NCI-H82 (cell line): Measurements from ENCODE around the gene CNIH3.
A peak's percentile ranks its signal among the peaks of the same experiment; 100 is the strongest.

Source experiments
- DNase-seq: peaks from one replicate; lab custom pipeline; 2025; lab: John Stamatoyannopoulos, UW

The CNIH3 gene

DNA sequence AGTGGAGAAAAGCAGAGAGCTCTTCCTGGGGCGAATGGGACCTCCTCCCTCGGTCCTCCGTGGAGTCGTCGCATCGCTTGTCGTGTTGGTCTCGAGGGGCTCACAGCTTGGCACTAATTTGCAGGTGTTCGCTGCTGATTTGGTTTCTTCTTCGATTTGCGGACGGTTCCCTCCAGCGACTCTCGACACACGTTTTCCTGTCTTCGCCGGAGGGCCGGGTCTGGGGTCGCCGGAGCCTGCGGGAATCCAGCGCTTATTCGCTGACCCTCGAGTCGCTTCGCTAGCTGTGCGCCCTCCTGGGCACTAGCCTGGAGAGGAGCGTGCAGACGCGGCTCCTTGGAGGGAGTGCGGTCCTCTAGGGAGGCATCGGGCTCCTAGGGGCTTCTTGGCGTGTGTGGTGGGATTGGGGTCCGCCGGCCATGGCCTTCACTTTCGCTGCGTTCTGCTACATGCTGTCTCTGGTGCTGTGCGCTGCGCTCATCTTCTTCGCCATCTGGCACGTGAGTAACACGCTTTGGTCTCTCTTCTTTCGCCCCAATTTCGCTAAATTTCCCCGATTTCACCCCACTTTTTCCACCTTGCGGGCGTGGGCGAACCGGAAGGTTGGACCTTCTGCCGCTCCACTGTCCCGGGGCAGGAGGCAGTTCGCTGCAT lies 766 bp downstream of the CNIH3 start:
- no peak for DNase-seq

DNA sequence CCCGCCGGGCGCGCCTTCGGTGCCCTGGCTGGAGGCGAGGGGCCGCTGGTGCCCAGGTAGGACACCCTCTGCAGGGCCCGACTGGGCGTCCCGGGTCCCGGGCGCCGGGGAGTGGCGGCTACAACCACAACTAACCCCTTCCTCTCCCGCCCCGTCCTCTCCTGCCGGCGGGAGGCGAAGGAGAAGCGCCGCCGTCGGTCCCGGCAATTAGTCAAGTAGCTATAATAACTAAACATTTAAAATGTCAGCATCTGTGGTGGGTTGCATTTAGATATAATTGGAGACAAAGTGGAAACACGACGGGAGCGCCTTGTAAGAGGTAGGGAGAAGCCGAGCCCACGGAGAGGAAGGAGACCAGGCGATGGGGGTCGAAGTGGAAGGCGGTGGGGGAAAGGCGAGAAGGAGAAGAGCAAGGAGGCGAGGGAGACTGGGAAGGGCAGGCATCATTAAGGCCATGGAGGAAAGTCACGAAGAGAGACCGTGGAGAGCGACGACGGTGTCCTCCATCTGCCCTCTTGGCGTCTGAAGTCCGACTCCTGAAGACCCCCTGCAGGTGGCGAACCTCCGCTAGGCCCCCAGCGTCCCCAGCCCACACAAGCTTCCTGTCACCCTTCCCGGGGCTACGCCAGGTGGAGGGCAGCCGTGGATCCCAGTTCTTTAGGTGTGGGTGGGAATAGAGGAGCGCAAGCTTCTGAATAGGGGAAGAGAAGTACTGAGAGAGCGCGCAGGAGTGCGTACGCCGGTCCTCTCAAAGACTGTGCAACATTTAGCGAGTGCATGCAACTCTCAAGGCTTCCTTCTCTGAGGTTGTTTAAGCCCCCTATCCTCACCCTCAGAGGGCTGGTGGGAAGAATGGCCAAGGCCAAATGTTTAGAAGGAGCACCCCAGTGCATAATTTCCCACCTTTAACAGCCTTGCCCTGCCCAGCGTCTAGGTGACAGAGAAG lies 1.6 kb downstream of the CNIH3 start:
- no peak for DNase-seq

DNA sequence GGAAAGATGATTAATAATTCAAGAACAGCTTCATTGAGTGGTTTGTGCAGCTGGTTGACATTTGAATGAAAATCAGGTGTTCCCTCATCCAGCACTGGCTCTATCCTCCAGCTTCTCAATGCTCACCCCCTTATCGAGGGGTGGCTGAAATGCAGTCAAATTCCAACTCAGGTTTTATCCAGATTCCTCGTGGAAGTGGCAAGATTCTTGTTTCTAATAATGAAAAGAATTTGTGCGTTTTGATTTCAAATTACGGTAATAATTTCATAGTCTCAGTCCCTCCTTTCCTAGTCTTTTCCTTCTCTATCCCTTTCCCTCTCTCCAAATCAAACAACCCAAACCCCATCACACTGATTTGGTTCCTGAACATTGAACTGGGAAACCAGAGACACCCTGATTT lies 3.1 kb downstream of the CNIH3 start:
- DNase-seq, result no peak

DNA sequence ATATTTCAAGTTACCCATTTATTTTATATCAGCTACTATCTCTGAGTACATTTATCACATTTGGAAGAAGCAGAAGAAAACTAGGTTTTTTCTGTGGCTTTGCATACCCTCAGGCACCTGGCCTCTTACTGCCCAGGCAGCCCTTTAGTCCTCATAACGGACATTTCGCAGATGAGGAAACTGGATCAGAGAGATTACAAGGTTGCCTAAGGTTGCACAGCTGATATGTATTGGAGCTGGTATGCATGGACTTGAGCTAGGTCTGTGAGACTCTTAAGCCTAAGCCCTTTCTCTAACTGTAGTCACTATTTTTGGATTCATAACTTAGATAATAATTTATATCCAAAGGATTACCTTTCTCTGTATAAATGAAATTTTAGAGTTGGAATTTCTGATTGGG lies 4.0 kb downstream of the CNIH3 start:
- DNase-seq, result peak; percentile 15

DNA sequence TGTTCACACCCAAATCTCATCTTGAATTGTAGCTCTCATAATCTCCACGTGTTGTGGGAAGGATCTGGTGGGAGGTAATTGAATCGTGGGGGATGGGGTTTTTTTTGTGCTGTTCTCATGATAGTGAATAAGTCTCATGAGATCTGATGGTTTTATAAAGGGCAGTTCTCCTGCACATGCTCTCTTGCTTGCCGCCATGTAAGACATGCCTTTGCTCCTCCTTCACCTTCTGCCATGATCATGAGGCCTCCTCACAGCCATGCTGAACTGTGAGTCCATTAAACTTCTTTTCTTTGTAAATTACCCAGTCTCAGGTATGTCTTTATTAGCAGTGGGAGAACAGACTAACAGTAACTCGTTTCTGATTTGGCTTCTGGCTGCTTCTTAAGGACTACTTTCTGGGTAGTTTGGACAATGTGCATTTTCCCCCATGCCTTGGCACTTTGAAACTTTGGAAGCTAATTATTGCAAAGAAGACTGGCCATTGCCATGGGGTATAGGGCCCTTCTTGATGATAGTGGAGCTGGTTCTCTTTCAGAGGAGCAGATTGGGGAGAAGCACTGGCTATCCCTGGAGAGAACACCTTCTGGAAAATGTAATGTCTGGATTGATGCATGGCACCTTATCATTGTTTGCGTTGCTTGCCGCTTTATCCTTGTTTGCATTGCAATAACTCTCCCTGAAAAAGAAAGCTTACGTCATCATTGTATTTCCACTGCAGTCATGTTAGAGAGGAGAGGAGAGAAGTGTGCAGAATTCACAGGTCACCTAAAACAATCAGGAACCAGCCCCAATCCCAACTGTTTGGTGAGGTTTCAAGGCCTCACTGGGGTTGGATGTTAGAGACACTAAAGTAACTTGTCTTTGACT lies 5.9 kb downstream of the CNIH3 start:
- no peak for DNase-seq

DNA sequence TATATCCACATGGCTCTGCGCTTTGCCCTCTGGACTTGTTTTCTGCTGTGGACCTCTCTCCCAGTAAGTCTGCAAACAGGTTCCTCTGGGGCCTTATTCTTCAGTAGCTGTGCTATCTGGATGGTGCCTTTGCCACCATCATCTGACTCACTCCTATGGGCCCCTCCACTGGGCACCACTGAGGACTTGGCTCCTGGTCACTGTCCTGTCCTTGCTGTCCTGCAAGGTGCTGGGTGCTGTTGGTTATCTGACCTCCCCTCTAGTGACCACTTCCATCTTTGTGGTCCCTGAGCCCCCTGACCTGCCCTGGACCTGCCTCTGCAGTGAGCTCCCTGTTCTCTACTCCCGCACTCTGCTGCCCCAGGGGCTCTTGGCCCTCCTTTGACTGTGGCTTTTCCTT lies 6.7 kb downstream of the CNIH3 start:
- DNase-seq, result no peak

DNA sequence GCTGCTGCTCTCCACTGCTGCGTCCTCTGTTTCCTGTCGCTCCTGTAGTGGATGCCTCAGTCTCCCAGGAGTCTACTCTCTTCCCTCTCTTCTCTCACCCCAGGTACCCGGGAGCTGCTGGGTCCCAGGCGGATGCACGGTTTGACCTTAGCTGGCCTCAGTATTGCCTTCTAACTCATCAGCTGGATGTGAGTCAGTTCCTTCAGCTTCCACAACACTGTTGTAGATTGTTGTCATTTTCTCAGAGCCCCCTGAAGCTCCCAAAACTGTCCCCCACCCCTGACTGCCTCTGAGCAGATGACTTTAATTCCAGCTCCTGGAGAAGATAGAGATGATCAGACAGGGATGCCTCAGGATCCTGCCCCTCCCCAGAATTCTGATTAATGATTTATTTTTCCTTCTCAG lies 7.2 kb downstream of the CNIH3 start:
- no peak for DNase-seq

DNA sequence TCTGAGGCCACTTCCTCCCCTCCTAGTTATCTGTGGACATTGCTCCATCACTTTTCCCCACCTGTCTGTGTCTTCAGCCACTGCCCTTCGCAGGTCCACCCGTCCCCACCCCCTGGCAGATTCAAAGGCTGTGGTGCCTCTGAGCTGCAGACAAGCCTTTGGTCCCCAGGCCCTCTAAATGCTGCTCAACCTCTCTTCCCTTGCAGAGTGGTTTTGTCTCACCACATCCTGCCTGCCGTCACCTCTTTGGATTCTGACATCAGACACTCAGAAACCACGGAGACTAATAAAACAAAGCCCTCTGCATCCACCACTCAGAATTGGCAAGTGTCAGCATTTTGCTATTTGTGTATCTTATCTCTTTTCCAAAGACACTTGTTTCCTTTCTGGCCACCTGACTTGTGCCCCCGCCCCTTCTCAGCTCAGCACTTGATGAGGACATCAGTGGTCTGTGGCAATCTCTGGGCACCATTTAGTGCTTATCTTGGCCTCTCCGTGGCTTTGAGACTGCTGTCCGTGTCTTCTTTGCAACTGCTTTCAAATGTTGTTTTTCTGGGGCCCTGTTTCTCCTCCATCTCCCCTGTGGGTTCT lies 7.7 kb downstream of the CNIH3 start:
- no peak for DNase-seq

DNA sequence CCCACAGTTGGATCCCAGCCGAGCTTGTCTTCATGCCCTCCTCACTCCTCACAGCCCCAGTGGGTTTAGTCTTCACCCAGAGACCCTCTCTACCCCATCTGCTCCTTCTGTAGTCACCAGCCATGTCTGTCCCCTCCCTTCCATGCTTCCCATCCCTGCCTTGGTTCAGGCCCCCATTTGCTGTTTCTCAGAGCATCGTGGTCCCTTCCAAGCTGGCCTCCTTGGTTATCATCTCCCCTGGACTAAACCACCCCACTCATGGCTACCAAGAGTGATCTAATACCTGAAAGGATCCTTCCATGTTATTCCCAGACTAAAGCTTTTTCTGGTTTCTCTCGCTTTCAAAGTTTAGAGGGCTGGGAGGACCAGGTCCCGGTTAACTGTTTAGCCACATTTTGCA lies 8.3 kb downstream of the CNIH3 start:
- no peak for DNase-seq

DNA sequence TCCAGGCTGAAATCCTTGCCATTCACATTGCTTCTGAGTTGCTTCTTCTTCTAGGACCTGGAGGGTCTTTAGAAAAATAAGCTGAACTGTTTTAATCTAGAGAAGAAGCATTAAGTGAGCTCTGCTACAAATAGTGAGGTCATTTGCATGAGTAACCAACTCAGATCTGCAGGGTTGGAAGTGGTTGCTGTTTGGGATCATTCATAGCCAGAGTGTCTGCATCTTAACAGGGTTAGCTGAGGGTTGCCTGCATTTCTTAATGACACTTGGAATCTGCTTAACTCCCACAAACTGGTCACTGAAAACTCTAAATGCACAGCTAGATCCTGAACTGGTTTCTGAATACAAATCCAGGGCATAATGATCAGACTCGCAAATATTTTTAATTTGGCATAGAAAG lies 9.9 kb downstream of the CNIH3 start:
- peak; percentile 28 for DNase-seq

DNA sequence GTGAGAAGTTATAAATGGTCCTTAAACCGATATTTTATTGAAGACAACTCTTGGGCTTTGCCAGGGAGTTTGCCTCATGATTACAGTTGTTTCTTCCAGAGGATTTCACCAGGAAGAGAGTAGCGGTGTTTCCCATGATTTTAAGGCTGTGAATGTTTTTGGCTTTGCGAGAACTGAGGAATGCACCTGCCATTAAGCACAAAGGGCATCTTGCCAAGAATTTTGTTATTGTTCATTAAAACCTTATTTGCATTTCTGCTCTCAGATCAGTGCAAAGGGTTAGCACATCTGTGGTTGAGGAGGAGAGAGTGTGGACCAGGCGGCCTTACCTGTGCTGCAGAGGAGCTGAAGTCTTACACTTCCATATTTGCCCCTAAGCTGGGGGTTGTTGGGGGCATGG lies 13.8 kb downstream of the CNIH3 start:
- no peak for DNase-seq

DNA sequence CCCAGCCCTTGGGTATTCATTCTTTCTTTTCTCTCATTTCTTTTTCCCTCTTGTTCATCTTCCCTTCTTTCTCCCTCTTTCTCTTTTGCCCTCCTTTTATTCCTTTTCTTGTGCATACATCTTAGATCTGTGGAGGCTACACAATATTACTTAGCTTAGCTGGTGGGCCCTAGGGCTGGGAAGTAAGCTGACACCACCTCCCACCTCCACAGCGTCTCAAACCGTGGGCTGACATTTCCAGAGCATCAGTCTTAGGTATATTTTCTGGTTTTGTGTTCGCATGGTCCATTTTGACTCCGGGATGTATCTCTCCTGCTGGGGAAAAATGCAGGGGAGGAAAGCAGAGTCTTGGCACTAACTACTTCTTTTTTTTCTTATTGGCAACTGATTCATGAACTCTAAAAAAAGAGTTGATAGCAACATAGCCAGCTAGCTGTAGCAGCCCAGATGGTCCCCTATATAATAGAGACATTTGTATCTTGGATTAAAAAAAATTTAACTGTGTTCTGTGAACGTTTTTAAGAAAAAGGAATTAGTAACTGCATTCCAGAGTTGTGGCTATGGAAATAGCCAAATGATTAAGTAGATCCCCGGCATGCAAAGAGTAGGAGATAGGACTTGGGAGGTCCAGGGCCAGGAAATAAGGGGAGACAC lies 15.5 kb downstream of the CNIH3 start:
- DNase-seq, result no peak

DNA sequence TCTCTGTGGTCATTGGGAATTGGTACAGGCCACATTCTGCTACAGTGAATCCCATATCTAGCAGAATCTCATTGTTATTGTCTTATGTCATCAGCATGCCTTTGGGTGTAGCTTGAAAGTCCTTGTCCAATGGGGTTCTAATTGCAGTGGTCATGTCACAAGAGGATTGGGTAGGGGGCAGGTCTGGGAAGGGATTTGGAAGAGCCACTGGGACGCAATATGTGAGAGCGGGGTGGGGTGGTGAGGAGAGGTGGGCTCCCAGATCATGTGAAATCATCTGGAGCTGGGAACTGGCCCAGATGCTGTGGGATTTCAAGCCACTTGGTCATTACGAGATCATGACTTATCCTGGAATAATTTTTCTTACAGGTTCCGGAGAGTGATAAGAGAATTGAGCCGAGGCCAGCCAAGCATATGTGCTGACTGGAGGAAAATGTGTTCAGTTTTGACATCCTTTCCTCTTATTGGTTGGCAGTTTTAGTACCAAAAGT lies 16.3 kb downstream of the CNIH3 start:
- DNase-seq, result peak; percentile 23

DNA sequence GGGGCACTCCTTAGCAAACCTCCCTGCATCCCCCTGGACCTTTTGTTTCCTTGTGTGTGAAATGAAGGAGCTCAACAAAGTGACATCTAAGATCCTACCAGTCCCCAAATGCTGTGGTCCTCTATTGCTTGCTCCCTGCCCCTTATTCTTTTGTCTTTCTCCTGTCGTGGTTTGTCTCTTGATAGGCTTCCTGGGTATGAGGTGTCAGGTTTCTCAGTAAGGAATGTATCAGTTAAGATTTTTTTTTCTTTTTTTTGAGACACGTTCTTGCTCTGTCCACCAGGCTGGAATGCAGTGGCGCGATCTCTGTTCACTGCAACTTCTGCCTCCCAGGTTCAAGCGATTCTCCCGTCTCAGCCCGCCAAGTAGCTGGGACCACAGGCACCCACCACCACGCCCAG lies 16.8 kb downstream of the CNIH3 start:
- no peak for DNase-seq

DNA sequence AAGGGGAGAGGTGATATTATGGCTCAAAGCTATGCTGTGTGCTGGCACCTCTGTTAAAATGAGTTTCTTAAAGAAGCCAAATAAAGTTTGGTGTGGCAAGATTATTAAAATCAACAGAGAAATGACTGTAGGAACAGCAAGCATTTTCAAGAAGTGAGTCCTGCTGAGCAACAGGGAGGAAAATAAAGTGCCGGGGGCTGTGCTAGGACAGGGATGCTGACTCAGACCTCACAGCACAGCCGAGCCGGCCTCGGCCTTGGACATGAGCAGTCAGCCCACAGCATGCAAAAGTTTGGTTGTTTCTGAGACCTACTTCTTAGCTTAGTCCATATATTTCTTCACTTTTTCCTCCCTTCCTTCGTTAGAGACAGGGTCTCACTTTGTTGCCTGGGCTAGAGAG lies 19.2 kb downstream of the CNIH3 start:
- no peak for DNase-seq

DNA sequence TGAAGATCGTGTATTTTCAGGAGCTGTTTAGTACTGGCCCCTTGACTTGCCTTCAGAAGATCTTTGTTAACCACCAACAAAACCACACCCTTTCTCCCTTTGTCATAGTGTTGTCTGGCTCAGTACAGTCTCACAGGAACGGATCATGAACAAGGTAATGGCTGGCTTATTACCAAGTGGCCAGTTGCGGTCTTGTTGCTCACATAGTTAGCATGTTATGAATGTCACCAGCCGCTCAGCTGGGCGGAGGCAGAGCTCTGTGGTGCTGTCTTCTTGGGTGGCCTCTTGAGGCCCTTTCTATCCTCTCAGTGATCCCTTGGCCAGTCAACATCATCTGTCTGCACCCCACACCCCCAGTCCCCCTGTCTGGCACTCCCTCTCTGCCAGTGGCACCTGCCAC lies 21.4 kb downstream of the CNIH3 start:
- no peak for DNase-seq

DNA sequence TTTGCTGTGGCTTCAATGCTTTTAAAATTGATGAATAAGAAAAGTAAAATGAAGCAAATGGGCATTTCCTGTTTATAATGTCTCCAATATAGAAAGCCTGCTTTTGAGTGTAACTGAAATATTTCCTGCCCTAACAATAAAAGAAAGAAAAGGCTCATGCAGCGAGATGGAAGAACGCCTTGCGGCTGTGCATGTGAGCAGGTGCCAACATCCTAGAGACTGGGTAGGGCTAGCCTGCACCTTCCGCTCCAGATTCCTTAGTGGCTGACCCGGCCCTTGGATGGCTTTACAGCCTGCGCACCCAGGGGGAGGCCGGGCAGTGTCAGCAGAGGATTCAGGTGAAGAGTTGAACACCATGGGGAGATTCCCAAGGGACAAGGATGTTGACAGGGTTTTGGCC lies 21.8 kb downstream of the CNIH3 start:
- DNase-seq, result no peak

DNA sequence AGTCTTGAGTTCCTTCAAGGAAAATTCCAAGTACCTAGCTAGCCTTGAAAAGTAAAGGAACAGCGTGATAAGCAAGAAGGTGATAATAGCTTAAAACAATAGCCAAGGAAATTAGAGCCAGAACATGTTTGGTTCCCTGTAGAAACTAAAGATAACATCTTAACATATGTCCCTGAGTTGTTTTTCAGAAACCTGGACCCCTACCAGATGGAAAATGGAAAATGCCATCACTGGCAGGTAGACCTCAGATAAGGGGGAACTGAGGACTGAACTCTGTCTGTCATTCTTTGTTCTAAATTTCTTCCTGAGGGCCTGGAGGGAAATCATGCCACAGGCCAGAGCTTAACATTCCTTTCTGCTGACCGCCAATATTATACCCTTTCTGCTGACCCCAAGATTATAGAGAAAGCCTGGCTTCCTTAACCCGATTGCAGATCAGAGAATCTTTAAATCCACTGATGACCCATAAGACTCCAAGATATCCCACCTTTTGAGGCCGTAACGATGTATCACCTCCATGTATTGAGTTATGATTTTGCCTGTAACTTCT lies 23.4 kb downstream of the CNIH3 start:
- no peak for DNase-seq

DNA sequence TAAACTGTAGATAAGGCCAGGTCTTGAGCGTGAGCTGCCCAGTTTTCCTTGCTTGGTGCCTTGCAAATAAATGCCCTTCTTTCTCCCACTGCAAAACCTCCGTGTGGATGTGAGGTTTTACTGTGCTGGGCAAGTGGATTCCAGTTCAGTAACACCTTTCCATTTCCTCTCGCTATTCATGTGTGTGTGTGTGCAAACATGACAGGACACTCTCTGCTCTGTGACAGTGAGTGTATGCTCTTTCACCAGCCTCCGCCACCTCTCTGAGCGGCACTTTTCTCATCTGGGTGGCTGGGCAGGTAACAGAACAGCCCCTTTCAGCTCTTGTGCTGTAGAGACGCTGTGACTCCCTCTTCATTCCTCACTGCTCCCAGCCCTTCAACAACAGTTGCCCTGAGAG lies 23.9 kb downstream of the CNIH3 start:
- no peak for DNase-seq

DNA sequence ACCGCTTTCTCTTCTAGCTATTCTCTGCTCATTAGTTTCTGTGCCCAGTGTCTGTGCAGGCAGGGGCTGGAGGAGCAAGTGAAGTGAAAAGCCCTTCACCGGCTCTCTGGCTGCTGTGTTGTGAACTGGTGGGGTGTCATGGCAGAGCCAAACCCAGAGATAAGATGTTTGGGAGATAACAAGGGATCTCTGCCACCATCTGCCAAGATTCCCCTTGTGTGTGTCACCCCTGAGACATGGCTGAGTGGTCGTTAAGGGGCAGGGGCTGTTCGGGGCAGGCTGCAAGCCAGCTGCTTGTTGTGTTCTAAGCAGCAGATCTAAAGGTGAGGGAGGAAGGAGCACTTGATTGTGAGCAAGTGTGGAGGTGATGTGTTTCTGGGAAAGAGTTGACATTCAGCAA lies 24.5 kb downstream of the CNIH3 start:
- no peak for DNase-seq

DNA sequence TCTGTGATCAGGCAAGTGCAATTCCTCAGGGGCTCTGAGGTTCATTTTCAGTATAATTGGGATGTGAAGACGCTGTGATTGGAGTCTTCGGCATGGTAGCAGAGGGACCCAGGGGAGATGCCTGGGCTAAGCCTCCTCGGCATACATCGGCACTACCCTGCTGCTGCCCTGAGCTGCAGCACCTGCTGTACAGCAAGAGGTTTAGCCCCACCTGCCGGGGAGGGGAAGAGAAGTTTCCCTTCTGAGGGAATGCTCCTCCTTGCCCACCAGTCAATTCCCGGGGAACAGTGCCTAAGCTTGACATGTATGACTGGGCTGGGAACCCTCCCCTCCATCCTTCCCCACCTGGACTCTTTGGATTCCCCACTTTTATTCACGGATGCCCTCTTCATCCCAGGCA lies 24.9 kb downstream of the CNIH3 start:
- DNase-seq, result peak; percentile 84
